LNCaP clone FGC (cell line): Measurements from ENCODE around the gene TBC1D16.
A peak's percentile ranks its signal among the peaks of the same experiment; 100 is the strongest.

ENCODE experiments used
- DNase-seq: peaks from one replicate; pipeline ENCODE4 v3.0.0-alpha.2; 2011; ENCODE audit warnings: low read depth
- H3K4me3 ChIP-seq: 2 replicates; pipeline ENCODE4 v1.5.1; 2011; ENCODE audit warnings: mild to moderate bottlenecking, low read depth, low read length, control low read depth
- CTCF ChIP-seq: IDR thresholded peaks from 2 replicates; pipeline ENCODE4 v1.5.1; 2012; ENCODE audit warnings: mild to moderate bottlenecking; ENCODE audit not compliant: control insufficient read depth, insufficient read depth; ENCODE audit errors: extremely low read depth

TBC1D16 gene

GRCh38 chr17:79926142-79926604 is 109.5 kb downstream of the TBC1D16 start:
- H3K4me3 ChIP-seq = no peak overlapping the region

GRCh38 chr17:79925242-79925957 is 110.3 kb downstream of the TBC1D16 start:
- TF ChIP-seq CTCF = peak; percentile 33
- no peak overlapping the region for H3K4me3 ChIP-seq
- DNase-seq = peak; percentile 59

More at GRCh38 chr17:79926142-79926604, 109.5 kb downstream of the TBC1D16 start:
- TF ChIP-seq CTCF = no peak
- DNase-seq = no peak

GRCh38 chr17:79924639-79924976 is 111.1 kb downstream of the TBC1D16 start:
- TF ChIP-seq CTCF = no peak
- no peak overlapping the region for H3K4me3 ChIP-seq
- no peak for DNase-seq

- TF ChIP-seq CTCF = peak; percentile 47
- H3K4me3 ChIP-seq = no peak overlapping the region
- no peak for DNase-seq
These were observed 111.6 kb downstream of the TBC1D16 start for GRCh38 chr17:79923974-79924638.

- DNase-seq = no peak
- TF ChIP-seq CTCF = no peak
- no peak overlapping the region for H3K4me3 ChIP-seq
These were observed 112.9 kb downstream of the TBC1D16 start for GRCh38 chr17:79922798-79923197.

GRCh38 chr17:79922116-79922601 is 113.5 kb downstream of the TBC1D16 start:
- TF ChIP-seq CTCF = no peak
- no peak overlapping the region for H3K4me3 ChIP-seq
- DNase-seq = no peak
